HG03469 (cell line): ENCODE measurements around the gene ECPAS.
"Not testable (repeated sequence)": the region's sequence is repeated elsewhere in the genome, so short reads cannot be mapped to it uniquely, and the experiment has no call there.

Experiments
- ATAC-seq: cut with Tn5 transposase; IDR thresholded peaks from one replicate; pipeline ENCODE4 v1.9.1; 2021; ENCODE audit warnings: mild to moderate bottlenecking, moderate library complexity, moderate number of reproducible peaks; ENCODE audit not compliant: unreplicated experiment

ECPAS gene

DNA sequence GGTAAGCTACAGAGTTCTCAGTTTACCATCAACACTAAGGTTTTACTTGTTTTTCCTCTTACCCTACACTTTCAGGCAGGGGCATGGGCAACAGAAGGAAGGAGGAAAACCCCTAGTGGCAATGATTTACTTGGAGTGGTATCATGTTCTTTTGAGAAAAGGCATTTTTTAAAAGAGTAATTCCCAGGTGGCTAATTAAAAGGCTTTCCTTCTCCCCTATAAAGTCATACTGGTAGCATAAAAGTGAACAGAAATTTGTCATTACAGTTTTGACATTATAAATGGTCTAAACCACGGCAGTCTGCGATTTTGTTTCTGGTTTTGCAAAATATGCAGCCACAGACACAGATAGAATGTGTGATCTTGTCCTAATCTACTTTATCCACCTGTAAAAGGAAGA lies 123.3 kb downstream of the ECPAS start:
- ATAC-seq = no peak

GRCh38 chr9:111356481-111357244 lies 127.5 kb downstream of the ECPAS start:
- ATAC-seq = no peak

DNA sequence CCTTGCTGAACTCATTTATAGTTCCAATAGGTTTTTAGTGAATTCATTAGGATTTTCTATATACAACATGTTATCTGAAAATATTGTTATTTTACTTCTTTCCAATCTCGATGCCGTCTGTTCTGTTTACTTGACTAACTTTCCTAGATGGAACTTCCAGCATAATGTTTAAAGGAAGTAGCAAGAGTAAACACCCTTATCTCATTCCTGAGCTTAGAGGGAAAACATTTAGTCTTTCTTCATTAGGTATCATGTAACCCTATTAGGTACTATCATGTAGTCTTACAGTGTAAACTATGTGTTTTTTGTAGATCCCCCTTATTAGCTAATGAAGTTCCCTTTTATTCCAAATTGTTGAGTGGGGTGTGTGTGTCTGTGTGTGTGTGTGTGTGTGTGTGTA lies 131.6 kb downstream of the ECPAS start:
- ATAC-seq = no peak

DNA sequence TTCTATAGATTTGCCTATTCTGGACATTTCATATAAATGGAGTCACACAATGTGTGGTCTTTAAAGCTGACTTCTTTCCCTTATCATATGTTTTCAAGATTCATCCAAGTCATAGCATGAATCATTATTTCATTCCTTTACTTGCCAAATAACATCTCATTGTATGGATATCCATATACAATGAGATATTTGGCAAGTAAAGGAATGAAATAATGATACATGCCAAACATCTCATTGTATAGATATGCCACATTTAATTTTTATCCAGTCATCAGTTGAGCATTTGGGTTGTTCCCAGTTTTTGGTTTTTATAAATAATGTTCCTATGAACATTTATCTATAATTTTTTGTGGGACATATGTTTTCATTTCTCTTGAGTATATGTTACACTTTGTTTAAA lies 133.6 kb downstream of the ECPAS start:
- no peak for ATAC-seq

- no peak for ATAC-seq
These were observed 134.4 kb downstream of the ECPAS start for GRCh38 chr9:111349766-111350165.

- ATAC-seq = no peak
These were observed 135.3 kb downstream of the ECPAS start for GRCh38 chr9:111348821-111349271.

DNA sequence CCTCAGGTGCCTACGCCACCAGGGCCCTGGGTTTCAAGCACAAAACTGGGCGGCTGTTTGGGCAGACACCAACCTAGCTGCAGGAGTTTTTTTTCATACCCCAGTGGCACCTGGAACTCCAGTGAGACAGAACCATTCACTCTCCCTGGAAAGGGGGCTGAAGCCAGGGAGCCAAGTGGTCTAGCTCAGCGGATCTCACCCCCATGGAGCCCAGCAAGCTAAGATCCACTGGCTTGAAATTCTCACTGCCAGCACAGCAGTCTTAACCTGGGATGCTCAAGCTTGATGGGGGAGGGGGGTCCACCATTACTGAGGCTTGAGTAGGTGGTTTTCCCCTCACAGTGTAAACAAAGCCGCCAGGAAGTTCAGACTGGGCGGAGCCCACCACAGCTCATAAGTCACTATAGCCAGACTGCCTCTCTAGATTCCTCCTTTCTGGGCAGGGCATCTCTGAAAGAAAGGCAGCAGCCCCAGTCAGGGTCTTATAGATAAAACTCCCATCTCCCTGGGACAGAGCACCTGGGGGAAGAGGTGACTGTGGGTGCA lies 149.8 kb downstream of the ECPAS start:
- ATAC-seq = not testable (repeated sequence)

- no peak for ATAC-seq
These were observed 154.1 kb downstream of the ECPAS start, which contains the start of gene OR2K2 for GRCh38 chr9:111330124-111330523. OR2K2 (minus strand) TSS chr9:111330224; CDS start chr9:111328433, 1,791 bp downstream.

- ATAC-seq = no peak
These were observed 163.6 kb downstream of the ECPAS start for GRCh38 chr9:111320631-111321030.

DNA sequence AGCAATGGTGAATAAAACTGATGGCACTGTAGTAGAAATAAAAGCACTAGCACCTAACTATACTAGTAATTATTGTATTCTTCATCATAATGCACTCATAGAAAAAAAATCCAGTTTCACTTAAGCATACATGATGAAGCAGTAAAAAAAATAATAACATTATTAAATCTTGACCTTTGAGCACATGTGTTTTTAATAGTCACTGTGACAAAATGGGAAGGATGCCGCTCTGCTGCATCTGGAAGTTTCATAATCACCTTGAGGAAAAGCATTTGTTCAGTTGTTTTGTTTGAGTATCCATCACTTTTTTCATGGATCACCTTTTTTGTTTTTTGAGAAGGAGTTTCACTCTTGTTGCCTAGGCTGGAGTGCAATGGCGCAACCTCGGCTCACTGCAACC lies 167.4 kb downstream of the ECPAS start:
- no peak for ATAC-seq
